B cell (primary cell): Measurements from ENCODE around the gene TMEM201. TPM values are rescaled to one million over a fixed set of nuclear protein-coding genes. Genes with fewer than 3 reads are reported as not detected.

Experiments used
- ATAC-seq: fragments of 200-7000 bp; cut with Tn5 transposase; one replicate; pipeline ENCODE4 v1.10.0; 2021; ENCODE audit warnings: low read depth, mild to moderate bottlenecking, moderate number of reproducible peaks, moderate library complexity
- CTCF ChIA-PET: fragments of 350-600 bp; sonication (Branson Sonifier 250); formaldehyde crosslinking; loops from one replicate; lab custom pipeline; 2021; ENCODE audit warnings: antibody characterized with exemption, inconsistent platforms; lab: Charles Lee
- POLR2A ChIA-PET: fragments of 350-600 bp; sonication (Branson Sonifier 250); formaldehyde crosslinking; loops from one replicate; lab custom pipeline; 2021; ENCODE audit warnings: antibody characterized with exemption; lab: Charles Lee
- DNase-seq: peaks from one replicate; pipeline ENCODE4 v3.0.0; 2013
- H2AFZ ChIP-seq: 2 replicates; pipeline ENCODE4 v1.6.1; 2012; ENCODE audit warnings: mild to moderate bottlenecking, low read depth, low read length; ENCODE audit not compliant: insufficient read depth, poor library complexity, severe bottlenecking
- H3K27ac ChIP-seq, 2 donors: 1 replicate in 1 of 2; 2 replicates in 1 of 2; pipeline ENCODE4 v1.5.1; 2012 to 2013; ENCODE audit warnings: low read length in 2 of 2, mild to moderate bottlenecking in 2 of 2, moderate library complexity in 1 of 2
- H3K27me3 ChIP-seq, 4 experiments: fragments of 200-600 bp in 1 of 4; sonication (generic) in 1 of 4; replicated peaks in 1 of 4; 1 replicate in 2 of 4; 2 replicates in 2 of 4; pipeline versions ENCODE4 v1.6.1 to v1.7.0; 2013 to 2016; ENCODE audit warnings: low read length in 3 of 4, mild to moderate bottlenecking in 2 of 4, mixed read lengths in 1 of 4, moderate library complexity in 1 of 4; ENCODE audit not compliant: insufficient read depth in 4 of 4, control insufficient read depth in 3 of 4; ENCODE audit errors: control extremely low read depth in 1 of 4
- H3K36me3 ChIP-seq, 2 experiments: replicated peaks in 1 of 2; 1 replicate in 1 of 2; 2 replicates in 1 of 2; pipeline versions ENCODE4 v1.6.1 to v1.7.1; 2013; ENCODE audit warnings: low read length in 1 of 2; ENCODE audit not compliant: insufficient read depth in 2 of 2, control insufficient read depth in 1 of 2; ENCODE audit errors: control extremely low read depth in 1 of 2, extremely low read depth in 1 of 2
- H3K4me1 ChIP-seq, 2 donors: fragments of 200-600 bp in 1 of 2; sonication (generic) in 1 of 2; 1 replicate in 1 of 2; 2 replicates in 1 of 2; pipeline versions ENCODE4 v1.5.1 to v1.6.1; 2013 to 2017; ENCODE audit warnings: low read length in 2 of 2; ENCODE audit not compliant: control insufficient read depth in 2 of 2, insufficient read depth in 2 of 2
- H3K4me2 ChIP-seq: replicated peaks from 2 replicates; pipeline ENCODE3; 2012; ENCODE audit warnings: mild to moderate bottlenecking, low read depth, low read length; ENCODE audit not compliant: poor library complexity, severe bottlenecking
- H3K4me3 ChIP-seq, 5 experiments: fragments of 200-600 bp in 1 of 5; sonication (generic) in 1 of 5; 1 replicate in 3 of 5; 2 replicates in 2 of 5; pipeline versions ENCODE4 v1.5.1 to v1.7.0; 2011 to 2016; ENCODE audit warnings: low read length in 4 of 5, mild to moderate bottlenecking in 4 of 5, low read depth in 2 of 5, control low read depth in 1 of 5, moderate library complexity in 1 of 5; ENCODE audit not compliant: insufficient read depth in 1 of 5; ENCODE audit errors: control extremely low read depth in 1 of 5, extremely low read depth in 1 of 5
- H3K79me2 ChIP-seq: fragments of 200-600 bp; sonication (generic); one replicate; pipeline ENCODE4 v1.6.0; 2016; ENCODE audit warnings: low read length; ENCODE audit not compliant: control insufficient read depth, insufficient read depth
- H3K9ac ChIP-seq: fragments of 200-600 bp; sonication (generic); 2 replicates; pipeline ENCODE4 v1.6.1; 2017; ENCODE audit warnings: mild to moderate bottlenecking, low read length, moderate library complexity
- H3K9me3 ChIP-seq, 3 donors: one replicate each; pipeline versions ENCODE4 v1.6.1 to v1.7.1; 2013; ENCODE audit warnings: low read length in 2 of 3; ENCODE audit not compliant: control insufficient read depth in 2 of 3, insufficient read depth in 1 of 3; ENCODE audit errors: control extremely low read depth in 1 of 3
- H4K20me1 ChIP-seq: 2 replicates; pipeline ENCODE4 v1.6.0; 2012; ENCODE audit warnings: mild to moderate bottlenecking, low read length; ENCODE audit not compliant: insufficient read depth, control insufficient read depth, poor library complexity, severe bottlenecking
- H3K27ac Mint-ChIP-seq: one replicate; pipeline ENCODE4 v1.8.0; 2021; ENCODE audit warnings: mixed read lengths
- H3K27me3 Mint-ChIP-seq: one replicate; pipeline ENCODE4 v1.8.0; 2021; ENCODE audit warnings: mixed read lengths
- H3K4me1 Mint-ChIP-seq: one replicate; pipeline ENCODE4 v1.8.0; 2021; ENCODE audit warnings: mixed read lengths
- H3K4me3 Mint-ChIP-seq: one replicate; pipeline ENCODE4 v1.8.0; 2021; ENCODE audit warnings: mixed read lengths
- H3K9me3 Mint-ChIP-seq: one replicate; pipeline ENCODE4 v1.8.0; 2022; ENCODE audit warnings: mixed read lengths; ENCODE audit not compliant: insufficient read depth
- CTCF ChIP-seq: fragments of 200-600 bp; IDR thresholded peaks from one replicate; pipeline ENCODE4 v1.8.0; 2022; ENCODE audit warnings: antibody characterized with exemption, mild to moderate bottlenecking
- EZH2 ChIP-seq: IDR thresholded peaks from 2 replicates; pipeline ENCODE4 v1.6.1; 2012; ENCODE audit warnings: borderline replicate concordance, low read depth, mild to moderate bottlenecking, moderate library complexity, low read length; ENCODE audit not compliant: insufficient read depth, poor library complexity, severe bottlenecking
- WGBS: methylation state at CpG from one replicate; pipeline ENCODE4 v1.1.5; 2013; ENCODE audit warnings: missing lambda C conversion rate; ENCODE audit not compliant: insufficient coverage; 5-methylcytosine and 5-hydroxymethylcytosine counted together
- intact Hi-C: fragments of 100-400 bp; cut with micrococcal nuclease; formaldehyde crosslinking; loops from one replicate; pipeline ENCODE4 v1.10.0; 2022
- polyA plus RNA-seq: library from polyadenylated mRNA; depleted of rRNA; stranded (reverse); fragments of >200 nt; gene quantifications from 2 replicates; pipeline ENCODE4 v1.2.3, GENCODE V29; 2012
- total RNA-seq, 2 donors: library from RNA; stranded (reverse); fragments of 120-200 nt in 1 of 2; gene quantifications; 1 replicate in 1 of 2; 2 replicates in 1 of 2; pipeline versions ENCODE4 v1.2.3 to v1.2.4, GENCODE V29; 2013 to 2022

TMEM201 gene
- total and polyA plus RNA-seq, 2 donors (not counting 1 experiment from before 2014, with no cell fraction given) = 6.5 to 9.1 TPM

DNA sequence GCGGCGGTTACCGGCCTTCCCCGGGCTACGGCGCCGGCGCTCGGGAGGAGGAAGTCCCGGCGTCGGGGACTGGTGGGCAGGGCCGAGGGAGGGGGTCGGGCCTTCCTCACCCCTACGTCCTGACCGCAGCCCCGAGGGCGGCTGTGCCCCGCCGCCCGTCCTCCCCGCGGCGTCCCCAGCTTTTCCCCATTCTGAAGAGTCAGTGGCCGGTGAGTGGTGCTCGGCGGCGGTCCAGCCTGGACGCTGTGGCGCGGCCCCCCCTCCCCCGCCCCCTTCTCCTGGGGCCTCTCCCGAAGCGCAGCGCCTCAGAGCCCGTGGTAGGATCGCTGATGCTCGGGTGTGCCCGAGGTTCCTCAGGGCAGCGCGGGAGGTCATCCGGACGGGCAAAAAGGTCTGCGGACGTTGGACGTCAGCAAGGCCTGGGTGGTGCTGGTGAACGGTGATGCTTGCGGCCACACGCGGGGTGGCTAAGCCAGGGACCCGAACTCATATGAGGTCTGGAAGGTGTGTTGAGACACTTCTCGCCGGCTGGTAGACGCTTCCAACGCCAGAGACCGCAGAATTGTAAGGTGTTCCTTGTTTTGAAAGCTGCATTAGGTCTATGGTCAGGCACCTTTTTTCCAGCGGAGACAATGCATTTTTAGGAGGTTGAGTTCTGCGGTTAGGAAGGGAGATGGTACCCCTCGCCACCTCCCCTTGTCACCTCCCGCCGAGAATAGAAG lies 48.7 kb upstream of the TMEM201 start:
- peaks cover 30% of the 10 kb centered on the region for H3K4me1 Mint-ChIP-seq
- Histone ChIP-seq H3K4me3 (peak overlapping the region; percentile 24 to 80 (median 73)), H3K4me2 (peak overlapping the region; percentile 90), H4K20me1 (peaks cover 31% of the 10 kb centered on the region), H3K4me1 (peaks cover 12 to 16% of the 10 kb centered on the region in 2 donors), H3K79me2 (peaks cover 55% of the 10 kb centered on the region), H3K9me3 (no peaks in the 10 kb centered on the region), H3K27ac (peak overlapping the region; percentile 38 to 90), H3K9ac (peak overlapping the region; percentile 78), H3K36me3 (no peaks in the 10 kb centered on the region), H3K27me3 (no peaks in the 10 kb centered on the region), H2AFZ (peak overlapping the region; percentile 61)
- CTCF ChIA-PET = interaction anchor here (0.7 kb wide), 1 partner anchor 27 kb away, joined by 4 read pairs; no protein-coding TSS in a partner anchor
- peak overlapping the region; percentile 94 for H3K27ac Mint-ChIP-seq
- intact Hi-C loops = loop anchor here (1.0 to 5.0 kb wide), 5 partner anchors 45 to 411 kb away; partner anchors contain the start of genes GPR157 and TMEM201
- H3K27me3 Mint-ChIP-seq = no peaks in the 10 kb centered on the region
- POLR2A ChIA-PET = no interaction called here
- peak; percentile 46 for ATAC-seq
- H3K9me3 Mint-ChIP-seq = no peaks in the 10 kb centered on the region
- TF ChIP-seq CTCF (no peak), EZH2 (no peak)
- under 1% methylated on average over 56 of the region's 61 CpGs for WGBS
- peak; percentile 86 for DNase-seq
- H3K4me3 Mint-ChIP-seq = peak overlapping the region; percentile 97

GRCh38 chr1:9542430-9542829 lies 46.3 kb upstream of the TMEM201 start:
- H3K4me3 Mint-ChIP-seq = no peak overlapping the region
- Histone ChIP-seq H3K4me2 (no peak overlapping the region), H3K27me3 (no peaks in the 10 kb centered on the region), H3K4me1 (peaks cover 12 to 16% of the 10 kb centered on the region in 2 donors), H3K4me3 (no peak overlapping the region), H3K27ac (no peak overlapping the region), H3K79me2 (peaks cover 77% of the 10 kb centered on the region), H2AFZ (no peak overlapping the region), H3K36me3 (no peaks in the 10 kb centered on the region), H3K9me3 (no peaks in the 10 kb centered on the region), H4K20me1 (peaks cover 35% of the 10 kb centered on the region), H3K9ac (no peak overlapping the region)
- H3K27me3 Mint-ChIP-seq = no peaks in the 10 kb centered on the region
- H3K9me3 Mint-ChIP-seq = no peaks in the 10 kb centered on the region
- intact Hi-C loops = no loop called here
- no CpG with 5 or more reads among the region's 3 CpGs for WGBS
- no peak overlapping the region for H3K27ac Mint-ChIP-seq
- DNase-seq (no peak), ATAC-seq (no peak)
- ChIA-PET CTCF (interaction anchor here (1.6 kb wide), 1 partner anchor 31 kb away, joined by 3 read pairs; no protein-coding TSS in a partner anchor), POLR2A (no interaction called here)
- TF ChIP-seq CTCF = no peak
- no peak for TF ChIP-seq EZH2
- peaks cover 40% of the 10 kb centered on the region for H3K4me1 Mint-ChIP-seq
